Mesenchymal stem cell (in vitro differentiated cells and primary cell): ENCODE measurements around the gene BTG4.

ENCODE experiments used
- DNase-seq: peaks from one replicate; pipeline ENCODE4 v3.0.0-alpha.2; 2013
- H2AFZ ChIP-seq: one replicate; pipeline ENCODE4 v1.6.1; 2013; ENCODE audit warnings: low read depth, mild to moderate bottlenecking, control low read depth, inconsistent platforms, low read length, moderate library complexity
- H2AK5ac ChIP-seq: 2 replicates; pipeline ENCODE4 v1.6.1; 2013; ENCODE audit warnings: low read length, moderate library complexity, mild to moderate bottlenecking, inconsistent platforms; ENCODE audit not compliant: severe bottlenecking
- H2BK120ac ChIP-seq: one replicate; pipeline ENCODE4 v1.6.1; 2013; ENCODE audit warnings: low read depth, mild to moderate bottlenecking, inconsistent platforms, low read length, moderate library complexity
- H2BK12ac ChIP-seq, 2 experiments: one replicate each; pipeline ENCODE4 v1.6.1; 2013; ENCODE audit warnings: inconsistent platforms in 2 of 2, low read length in 2 of 2, mild to moderate bottlenecking in 2 of 2, moderate library complexity in 2 of 2, control low read depth in 1 of 2
- H2BK15ac ChIP-seq: one replicate; pipeline ENCODE4 v1.6.1; 2013; ENCODE audit warnings: mild to moderate bottlenecking, low read depth, inconsistent platforms; ENCODE audit not compliant: poor library complexity, severe bottlenecking
- H2BK5ac ChIP-seq: 2 replicates; pipeline ENCODE4 v1.6.1; 2013; ENCODE audit warnings: low read depth, mild to moderate bottlenecking, low read length, control low read depth, inconsistent platforms; ENCODE audit not compliant: poor library complexity, severe bottlenecking
- H3K14ac ChIP-seq, 2 experiments: one replicate each; pipeline ENCODE4 v1.6.1; 2013; ENCODE audit warnings: inconsistent platforms in 2 of 2, low read length in 2 of 2, control low read depth in 1 of 2, mild to moderate bottlenecking in 1 of 2, moderate library complexity in 1 of 2
- H3K18ac ChIP-seq, 2 experiments: one replicate each; pipeline ENCODE4 v1.6.1; 2013; ENCODE audit warnings: inconsistent platforms in 2 of 2, low read length in 2 of 2, control low read depth in 1 of 2, low read depth in 1 of 2, mild to moderate bottlenecking in 1 of 2
- H3K23ac ChIP-seq, 2 experiments: one replicate each; pipeline ENCODE4 v1.6.1; 2013; ENCODE audit warnings: inconsistent platforms in 2 of 2, low read length in 2 of 2, mild to moderate bottlenecking in 2 of 2, moderate library complexity in 2 of 2, control low read depth in 1 of 2
- H3K27ac ChIP-seq: 2 replicates; pipeline ENCODE4 v1.5.1; 2013; ENCODE audit warnings: mild to moderate bottlenecking, moderate library complexity, low read length, control low read depth, inconsistent platforms; ENCODE audit not compliant: poor library complexity, severe bottlenecking
- H3K27me3 ChIP-seq, 2 experiments: 2 replicates each; pipeline versions ENCODE4 v1.6.1 to v1.7.0; 2013; ENCODE audit warnings: low read length in 2 of 2, mild to moderate bottlenecking in 2 of 2, moderate library complexity in 2 of 2, control low read depth in 1 of 2, inconsistent platforms in 1 of 2; ENCODE audit not compliant: control insufficient read depth in 1 of 2, insufficient read depth in 1 of 2
- H3K36me3 ChIP-seq, 2 experiments: 2 replicates each; pipeline versions ENCODE4 v1.6.1 to v1.7.0; 2013; ENCODE audit warnings: low read length in 2 of 2, control low read depth in 1 of 2, inconsistent platforms in 1 of 2, low read depth in 1 of 2, mild to moderate bottlenecking in 1 of 2; ENCODE audit not compliant: insufficient read depth in 2 of 2, control insufficient read depth in 1 of 2
- H3K4ac ChIP-seq, 2 experiments: one replicate each; pipeline ENCODE4 v1.6.1; 2013; ENCODE audit warnings: inconsistent platforms in 2 of 2, low read length in 2 of 2, mild to moderate bottlenecking in 2 of 2, moderate library complexity in 2 of 2, control low read depth in 1 of 2, low read depth in 1 of 2
- H3K4me1 ChIP-seq: 2 replicates; pipeline ENCODE4 v1.6.1; 2013; ENCODE audit warnings: low read depth, low read length, control low read depth; ENCODE audit not compliant: control insufficient read depth, insufficient read depth
- H3K4me2 ChIP-seq: 2 replicates; pipeline ENCODE4 v1.6.1; 2013; ENCODE audit warnings: low read length, mild to moderate bottlenecking, inconsistent platforms; ENCODE audit not compliant: poor library complexity, severe bottlenecking
- H3K4me3 ChIP-seq, 2 experiments: 2 replicates each; pipeline versions ENCODE4 v1.5.1 to v1.7.0; 2013; ENCODE audit warnings: low read length in 2 of 2, mild to moderate bottlenecking in 2 of 2, control low read depth in 1 of 2, low read depth in 1 of 2; ENCODE audit not compliant: insufficient read depth in 1 of 2
- H3K79me1 ChIP-seq: replicated peaks from 2 replicates; pipeline ENCODE4 v1.6.1; 2013; ENCODE audit warnings: mild to moderate bottlenecking, control low read depth, low read length, inconsistent platforms; ENCODE audit not compliant: poor library complexity, severe bottlenecking
- H3K9ac ChIP-seq: 2 replicates; pipeline ENCODE4 v1.7.0; 2013; ENCODE audit warnings: mild to moderate bottlenecking, low read length, moderate library complexity
- H3K9me3 ChIP-seq: 2 replicates; pipeline ENCODE4 v1.7.0; 2013; ENCODE audit warnings: mild to moderate bottlenecking, low read length; ENCODE audit not compliant: control insufficient read depth
- H4K8ac ChIP-seq: one replicate; pipeline ENCODE4 v1.6.1; 2013; ENCODE audit warnings: inconsistent platforms, mild to moderate bottlenecking, low read length, moderate library complexity
- H4K91ac ChIP-seq: one replicate; pipeline ENCODE4 v1.6.1; 2013; ENCODE audit warnings: mild to moderate bottlenecking, low read length, inconsistent platforms
- WGBS: methylation state at CpG from one replicate; pipeline ENCODE4 v1.1.7; 2013; ENCODE audit warnings: mixed read lengths; 5-methylcytosine and 5-hydroxymethylcytosine counted together
- small RNA-seq: library from polyadenylated mRNA; stranded (forward); fragments of <200 nt; extraction: miRNeasy Mini kit (QIAGEN cat#:217004); gene quantifications from one replicate; pipeline ENCODE3, GENCODE V24; 2013; ENCODE audit warnings: low read depth

BTG4 gene

DNA sequence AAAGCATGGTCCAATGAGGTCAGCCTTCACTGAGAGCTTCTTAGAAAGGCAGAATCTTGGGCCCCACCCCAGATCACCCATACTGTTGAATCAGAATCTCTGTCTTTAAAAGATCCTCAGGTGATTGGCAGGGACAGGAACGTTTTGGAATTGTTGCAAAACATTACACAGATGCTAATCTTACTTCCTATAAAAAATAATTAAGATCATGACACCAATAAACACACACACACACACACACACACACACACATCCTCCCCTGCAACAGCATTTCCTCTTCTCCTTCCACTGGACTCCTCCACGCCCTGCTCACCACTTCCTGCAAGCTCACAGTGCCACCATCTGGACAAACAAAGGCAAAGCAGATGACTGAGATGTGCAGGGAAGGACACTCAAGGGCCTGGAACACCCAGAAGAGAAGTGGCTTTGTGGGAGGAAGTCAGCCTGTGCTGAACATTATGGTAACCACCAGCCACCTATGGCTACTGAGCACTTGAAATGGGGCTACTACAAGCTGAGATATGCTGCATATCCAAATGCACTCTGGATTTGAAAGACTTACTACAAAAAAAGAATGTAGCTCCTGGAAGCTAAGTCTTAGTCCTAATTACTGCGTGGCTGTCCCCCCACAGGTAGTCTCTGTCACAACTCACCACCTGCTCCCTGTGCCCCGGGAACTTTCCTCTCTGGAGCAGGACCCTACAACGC is 65.6 kb downstream of the BTG4 start:
- no peak overlapping the region for H3K4ac ChIP-seq
- H3K18ac ChIP-seq = no peak overlapping the region
- no peak overlapping the region for H2BK120ac ChIP-seq
- no peak overlapping the region for H3K14ac ChIP-seq
- no peak overlapping the region for H3K4me2 ChIP-seq
- no peaks in the 10 kb centered on the region for H3K27me3 ChIP-seq
- H3K79me1 ChIP-seq = no peaks in the 10 kb centered on the region
- H2BK12ac ChIP-seq = peak overlapping the region in 1 of 2 experiments; percentile 15
- no peak overlapping the region for H3K4me3 ChIP-seq
- WGBS = 40% methylated on average over 5 of the region's 5 CpGs
- H3K27ac ChIP-seq = no peak overlapping the region
- no peak overlapping the region for H3K9ac ChIP-seq
- H2AFZ ChIP-seq = no peak overlapping the region
- no peak overlapping the region for H2BK5ac ChIP-seq
- peak; percentile 92 for DNase-seq
- no peak overlapping the region for H2AK5ac ChIP-seq
- no peaks in the 10 kb centered on the region for H3K9me3 ChIP-seq
- no peaks in the 10 kb centered on the region for H3K36me3 ChIP-seq
- H3K23ac ChIP-seq = no peak overlapping the region
- no peak overlapping the region for H2BK15ac ChIP-seq
- H3K4me1 ChIP-seq = no peaks in the 10 kb centered on the region
- no peak overlapping the region for H4K91ac ChIP-seq
- H4K8ac ChIP-seq = no peak overlapping the region

GRCh38 chr11:111445586-111445985 is 66.6 kb downstream of the BTG4 start:
- peak; percentile 70 for DNase-seq
- H2AK5ac ChIP-seq = no peak overlapping the region
- no peak overlapping the region for H2AFZ ChIP-seq
- H3K9me3 ChIP-seq = no peaks in the 10 kb centered on the region
- H3K4me1 ChIP-seq = no peaks in the 10 kb centered on the region
- no peak overlapping the region for H2BK12ac ChIP-seq
- H3K4ac ChIP-seq = no peak overlapping the region
- no peak overlapping the region for H3K14ac ChIP-seq
- H4K91ac ChIP-seq = no peak overlapping the region
- H2BK120ac ChIP-seq = no peak overlapping the region
- no peak overlapping the region for H3K4me3 ChIP-seq
- H4K8ac ChIP-seq = no peak overlapping the region
- H3K79me1 ChIP-seq = no peaks in the 10 kb centered on the region
- H2BK5ac ChIP-seq = no peak overlapping the region
- no peak overlapping the region for H3K9ac ChIP-seq
- 55% methylated on average over 1 of the region's 2 CpGs for WGBS
- no peak overlapping the region for H3K18ac ChIP-seq
- no peak overlapping the region for H2BK15ac ChIP-seq
- no peak overlapping the region for H3K23ac ChIP-seq
- H3K4me2 ChIP-seq = no peak overlapping the region
- H3K36me3 ChIP-seq = no peaks in the 10 kb centered on the region
- no peak overlapping the region for H3K27ac ChIP-seq
- no peaks in the 10 kb centered on the region for H3K27me3 ChIP-seq

Small RNAs within 50 kb of the gene (small RNA-seq; reads per million reads assigned to genes)
- gene MIR34B = 191 reads per million, percentile 94 among the genes with 10 or more reads in this experiment
- 1,839 reads per million, percentile 98 among the genes with 10 or more reads in this experiment for gene MIR34C
